Lung (tissue), 12 donors: ENCODE data around the gene C18orf63. TPM values are rescaled to one million over a fixed set of nuclear protein-coding genes. Genes with fewer than 3 reads are reported as not detected.

Experiments
- ATAC-seq: fragments of 200-7000 bp; cut with Tn5 transposase; one replicate; pipeline ENCODE4 v1.9.1; 2020; ENCODE audit warnings: moderate number of reproducible peaks; ENCODE audit not compliant: insufficient read depth, low FRiP score
- DNase-seq, 3 donors: peaks; one replicate each; pipeline ENCODE4 v3.0.0-alpha.2; 2013 to 2017
- H3K27ac ChIP-seq, 2 donors: one replicate each; pipeline ENCODE4 v1.5.1; 2013; ENCODE audit warnings: mild to moderate bottlenecking in 2 of 2, moderate library complexity in 2 of 2, control low read depth in 1 of 2, inconsistent platforms in 1 of 2, low read depth in 1 of 2, low read length in 1 of 2
- H3K27me3 ChIP-seq, 3 donors: one replicate each; pipeline ENCODE4 v1.5.1; 2013; ENCODE audit warnings: low read length in 2 of 3; ENCODE audit not compliant: control insufficient read depth in 3 of 3, insufficient read depth in 3 of 3
- H3K36me3 ChIP-seq, 4 donors: one replicate each; pipeline ENCODE4 v1.5.1; 2013; ENCODE audit warnings: low read length in 4 of 4, mild to moderate bottlenecking in 1 of 4, moderate library complexity in 1 of 4; ENCODE audit not compliant: control insufficient read depth in 4 of 4, insufficient read depth in 4 of 4
- H3K4me1 ChIP-seq, 5 donors: one replicate each; pipeline ENCODE4 v1.5.1; 2013; ENCODE audit warnings: low read length in 5 of 5, mild to moderate bottlenecking in 2 of 5, moderate library complexity in 1 of 5; ENCODE audit not compliant: control insufficient read depth in 5 of 5, insufficient read depth in 5 of 5
- H3K4me3 ChIP-seq: one replicate; pipeline ENCODE4 v1.5.1; 2013; ENCODE audit warnings: mild to moderate bottlenecking, control low read depth, moderate library complexity
- H3K9ac ChIP-seq, 2 donors: one replicate each; pipeline ENCODE4 v1.5.1; 2013; ENCODE audit warnings: low read length in 2 of 2, control low read depth in 1 of 2; ENCODE audit not compliant: insufficient read depth in 1 of 2
- H3K9me3 ChIP-seq, 4 donors: one replicate each; pipeline ENCODE4 v1.5.1; 2013; ENCODE audit warnings: low read length in 3 of 4, mild to moderate bottlenecking in 1 of 4, moderate library complexity in 1 of 4; ENCODE audit not compliant: control insufficient read depth in 4 of 4, insufficient read depth in 3 of 4
- WGBS, 2 donors: extraction: QIAGEN DNeasy Blood & Tissue Kit; methylation state at CpG; one replicate each; pipeline ENCODE4 v1.1.7; 2013; 5-methylcytosine and 5-hydroxymethylcytosine counted together
- polyA plus RNA-seq, 2 donors: library from polyadenylated mRNA; stranded (reverse); fragments of 200-250 nt; gene quantifications; one replicate each; pipeline ENCODE4 v1.2.1, GENCODE V29; 2013
- total RNA-seq, 2 donors: library from RNA; depleted of rRNA in 1 of 2; stranded (reverse); fragments of >200 nt in 1 of 2; gene quantifications; one replicate each; pipeline ENCODE4 v1.2.1, GENCODE V29; 2014 to 2021
- TF ChIP-seq, protein P1 (sequence below): IDR thresholded peaks from 2 replicates; pipeline ENCODE4 v1.5.1; 2012; ENCODE audit warnings: mild to moderate bottlenecking; ENCODE audit errors: control extremely low read depth, extremely low read depth
- donor health status: control.
- donor health status: control.
- donor health status: Bipolar disorder and iron deficiency.
- donor health status: healthy.
- donor health status: DM: yes; HTN: yes; CAD: no.

C18orf63 gene
- total and polyA plus RNA-seq, 4 donors, result 0.14 to 0.55 (median 0.38) TPM

DNA sequence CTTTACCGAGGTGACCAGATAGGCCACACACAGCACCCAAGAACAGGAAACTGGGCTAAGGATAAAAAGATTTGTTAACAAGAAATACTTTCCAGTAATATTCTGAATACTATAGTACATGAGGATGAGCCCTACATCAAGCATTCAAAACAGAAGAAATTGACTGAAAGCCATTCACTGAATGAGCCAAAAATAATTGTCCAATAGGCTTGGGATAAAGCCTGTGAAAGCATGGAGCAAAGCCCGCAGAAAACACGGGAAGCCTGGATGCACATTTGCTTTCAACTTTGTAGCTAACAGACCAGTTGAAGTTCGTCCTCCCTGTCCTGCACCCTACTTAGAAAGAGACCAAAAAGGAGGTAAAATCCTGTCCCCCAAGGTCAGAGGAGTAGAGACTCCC, 85.2 kb downstream of the C18orf63 start:
- 81 to 83% methylated on average over 4 of the region's 4 CpGs for WGBS, 2 donors
- TF ChIP-seq, protein P1, sequence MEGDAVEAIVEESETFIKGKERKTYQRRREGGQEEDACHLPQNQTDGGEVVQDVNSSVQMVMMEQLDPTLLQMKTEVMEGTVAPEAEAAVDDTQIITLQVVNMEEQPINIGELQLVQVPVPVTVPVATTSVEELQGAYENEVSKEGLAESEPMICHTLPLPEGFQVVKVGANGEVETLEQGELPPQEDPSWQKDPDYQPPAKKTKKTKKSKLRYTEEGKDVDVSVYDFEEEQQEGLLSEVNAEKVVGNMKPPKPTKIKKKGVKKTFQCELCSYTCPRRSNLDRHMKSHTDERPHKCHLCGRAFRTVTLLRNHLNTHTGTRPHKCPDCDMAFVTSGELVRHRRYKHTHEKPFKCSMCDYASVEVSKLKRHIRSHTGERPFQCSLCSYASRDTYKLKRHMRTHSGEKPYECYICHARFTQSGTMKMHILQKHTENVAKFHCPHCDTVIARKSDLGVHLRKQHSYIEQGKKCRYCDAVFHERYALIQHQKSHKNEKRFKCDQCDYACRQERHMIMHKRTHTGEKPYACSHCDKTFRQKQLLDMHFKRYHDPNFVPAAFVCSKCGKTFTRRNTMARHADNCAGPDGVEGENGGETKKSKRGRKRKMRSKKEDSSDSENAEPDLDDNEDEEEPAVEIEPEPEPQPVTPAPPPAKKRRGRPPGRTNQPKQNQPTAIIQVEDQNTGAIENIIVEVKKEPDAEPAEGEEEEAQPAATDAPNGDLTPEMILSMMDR, result no peak
- Histone ChIP-seq H3K27ac (no peak overlapping the region), H3K9me3 (no peaks in the 10 kb centered on the region), H3K9ac (no peak overlapping the region), H3K36me3 (no peaks in the 10 kb centered on the region), H3K27me3 (no peaks in the 10 kb centered on the region), H3K4me3 (no peak overlapping the region), H3K4me1 (peaks cover 0 to 34% (median 15%) of the 10 kb centered on the region in 5 donors)
- no peak for ATAC-seq
- no peak for DNase-seq

GRCh38 chr18:74402806-74403433, 87.3 kb downstream of the C18orf63 start:
- DNase-seq (peak in 2 of 3 donors; percentile 24 to 42), ATAC-seq (peak; percentile 53)
- Histone ChIP-seq H3K27me3 (no peaks in the 10 kb centered on the region), H3K9ac (no peak overlapping the region), H3K4me3 (no peak overlapping the region), H3K27ac (no peak overlapping the region), H3K4me1 (peaks cover 0 to 14% (median 6%) of the 10 kb centered on the region in 5 donors), H3K36me3 (no peaks in the 10 kb centered on the region), H3K9me3 (no peaks in the 10 kb centered on the region)
- WGBS, 2 donors, result 69 to 75% methylated on average over 9 of the region's 9 CpGs
- TF ChIP-seq, protein P1, result no peak

- H3K27ac ChIP-seq, result no peak overlapping the region
- H3K4me1 ChIP-seq, result peaks cover 0 to 6% (median 0%) of the 10 kb centered on the region in 5 donors
- no peaks in the 10 kb centered on the region for H3K9me3 ChIP-seq
- 20 to 28% methylated on average over 2 of the region's 2 CpGs for WGBS, 2 donors
- H3K27me3 ChIP-seq, result peaks cover 0 to 3% (median 0%) of the 10 kb centered on the region in 3 donors
- no peak overlapping the region for H3K9ac ChIP-seq
- TF ChIP-seq, protein P1, result no peak
- ATAC-seq (no peak), DNase-seq (no peak)
- no peaks in the 10 kb centered on the region for H3K36me3 ChIP-seq
- H3K4me3 ChIP-seq, result no peak overlapping the region
Observed at GRCh38 chr18:74407888-74408287, 92.2 kb downstream of the C18orf63 start.

Other genes with a start within 250 kb of the C18orf63 start
- 1 to 10 TPM; 4.1 to 9.7 TPM for gene FBXO15, start 168.0 kb upstream of the C18orf63 start, total RNA-seq
- gene FBXO15, start 168.0 kb upstream of the C18orf63 start, polyA plus RNA-seq, result 1 to 10 TPM; 2.6 to 6.2 TPM
- gene TIMM21, start 167.3 kb upstream of the C18orf63 start, total RNA-seq, result 10 to 100 TPM; 22.1 to 26.1 TPM
- 10 to 100 TPM; 12.6 to 23.6 TPM for gene TIMM21, start 167.3 kb upstream of the C18orf63 start, polyA plus RNA-seq
- gene CYB5A, start 23.9 kb upstream of the C18orf63 start, total RNA-seq, result 100 to 1,000 TPM; 516 to 527 TPM
- gene CYB5A, start 23.9 kb upstream of the C18orf63 start, polyA plus RNA-seq, result 100 to 1,000 TPM; 408 to 853 TPM
- not detected for gene DIPK1C, start 141.5 kb downstream of the C18orf63 start, total RNA-seq
- gene DIPK1C, start 141.5 kb downstream of the C18orf63 start, polyA plus RNA-seq, result under 1 TPM in 1 of 2 donors, not detected in 1; 0.02 TPM
- gene CNDP2, start 180.5 kb downstream of the C18orf63 start, total RNA-seq, result 100 to 1,000 TPM; 155 to 311 TPM
- 100 to 1,000 TPM; 152 to 227 TPM for gene CNDP2, start 180.5 kb downstream of the C18orf63 start, polyA plus RNA-seq
- gene CNDP1, start 218.7 kb downstream of the C18orf63 start, total RNA-seq, result not detected
- gene CNDP1, start 218.7 kb downstream of the C18orf63 start, polyA plus RNA-seq, result under 1 TPM; 0.08 to 0.10 TPM